Measurements from ENCODE around the gene MYL3. TPM values are rescaled to one million over a fixed set of nuclear protein-coding genes. Genes with fewer than 3 reads are reported as not detected.

Gene MYL3
- total and polyA plus RNA-seq, 2 of the 4 experiments (the other 2 are of a cell fraction), result 0.09 TPM; not detected in 1

DNA sequence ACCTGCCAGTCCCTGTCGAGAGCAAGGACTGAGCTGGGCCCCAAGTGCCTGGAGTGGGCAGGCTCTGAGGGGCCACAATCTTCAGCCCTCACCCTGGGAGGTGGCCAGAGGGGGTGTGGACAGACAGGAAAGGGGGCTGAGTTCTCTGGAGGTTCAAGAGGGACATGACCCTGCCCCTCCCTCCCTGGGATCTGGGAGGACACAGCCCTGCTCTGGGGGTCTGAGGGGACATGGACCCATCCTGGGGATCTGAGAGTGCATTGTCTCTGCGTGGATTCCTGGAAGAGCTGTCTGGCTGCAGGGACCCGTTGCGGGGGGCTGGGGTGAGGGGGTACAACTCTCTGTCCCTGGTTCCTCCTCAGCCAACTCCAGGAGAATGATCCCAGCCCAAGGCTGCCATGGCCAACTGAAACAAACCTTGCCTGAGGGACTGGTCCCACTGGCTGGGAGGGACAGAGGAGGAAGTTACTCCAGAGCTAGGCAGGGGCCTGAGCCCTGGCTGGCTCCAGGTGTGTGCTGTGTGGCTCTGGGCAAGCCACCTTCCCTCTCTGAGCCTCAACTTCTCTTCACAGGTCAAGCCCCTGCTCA is 43.3 kb upstream of the MYL3 start:
- TF ChIP-seq RCOR1 (IDR thresholded peaks at IDR 0.05; ENCODE audit: insufficient replicate concordance, low read length), result no peak
- TF ChIP-seq, protein P1, sequence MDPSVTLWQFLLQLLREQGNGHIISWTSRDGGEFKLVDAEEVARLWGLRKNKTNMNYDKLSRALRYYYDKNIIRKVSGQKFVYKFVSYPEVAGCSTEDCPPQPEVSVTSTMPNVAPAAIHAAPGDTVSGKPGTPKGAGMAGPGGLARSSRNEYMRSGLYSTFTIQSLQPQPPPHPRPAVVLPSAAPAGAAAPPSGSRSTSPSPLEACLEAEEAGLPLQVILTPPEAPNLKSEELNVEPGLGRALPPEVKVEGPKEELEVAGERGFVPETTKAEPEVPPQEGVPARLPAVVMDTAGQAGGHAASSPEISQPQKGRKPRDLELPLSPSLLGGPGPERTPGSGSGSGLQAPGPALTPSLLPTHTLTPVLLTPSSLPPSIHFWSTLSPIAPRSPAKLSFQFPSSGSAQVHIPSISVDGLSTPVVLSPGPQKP (IDR thresholded peaks at IDR 0.05; ENCODE audit: borderline replicate concordance, low read depth, low read length), result no peak
- no peak for TF ChIP-seq MAFK (IDR thresholded peaks at IDR 0.05; ENCODE audit: low read depth, low read length)
- TF ChIP-seq FOS (IDR thresholded peaks at IDR 0.05; ENCODE audit: low read depth, low read length), result no peak
- no peak for TF ChIP-seq CEBPB (IDR thresholded peaks at IDR 0.05; ENCODE audit: low read depth, low read length)
- TF ChIP-seq BHLHE40 (IDR thresholded peaks at IDR 0.05; ENCODE audit: low read depth, low read length), result no peak
- TF ChIP-seq, protein P2, sequence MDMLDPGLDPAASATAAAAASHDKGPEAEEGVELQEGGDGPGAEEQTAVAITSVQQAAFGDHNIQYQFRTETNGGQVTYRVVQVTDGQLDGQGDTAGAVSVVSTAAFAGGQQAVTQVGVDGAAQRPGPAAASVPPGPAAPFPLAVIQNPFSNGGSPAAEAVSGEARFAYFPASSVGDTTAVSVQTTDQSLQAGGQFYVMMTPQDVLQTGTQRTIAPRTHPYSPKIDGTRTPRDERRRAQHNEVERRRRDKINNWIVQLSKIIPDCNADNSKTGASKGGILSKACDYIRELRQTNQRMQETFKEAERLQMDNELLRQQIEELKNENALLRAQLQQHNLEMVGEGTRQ (IDR thresholded peaks at IDR 0.05; ENCODE audit: low read depth, low read length), result no peak
- no peak for TF ChIP-seq RAD21 (IDR thresholded peaks at IDR 0.05; ENCODE audit: low read length)
- TF ChIP-seq, protein P3, sequence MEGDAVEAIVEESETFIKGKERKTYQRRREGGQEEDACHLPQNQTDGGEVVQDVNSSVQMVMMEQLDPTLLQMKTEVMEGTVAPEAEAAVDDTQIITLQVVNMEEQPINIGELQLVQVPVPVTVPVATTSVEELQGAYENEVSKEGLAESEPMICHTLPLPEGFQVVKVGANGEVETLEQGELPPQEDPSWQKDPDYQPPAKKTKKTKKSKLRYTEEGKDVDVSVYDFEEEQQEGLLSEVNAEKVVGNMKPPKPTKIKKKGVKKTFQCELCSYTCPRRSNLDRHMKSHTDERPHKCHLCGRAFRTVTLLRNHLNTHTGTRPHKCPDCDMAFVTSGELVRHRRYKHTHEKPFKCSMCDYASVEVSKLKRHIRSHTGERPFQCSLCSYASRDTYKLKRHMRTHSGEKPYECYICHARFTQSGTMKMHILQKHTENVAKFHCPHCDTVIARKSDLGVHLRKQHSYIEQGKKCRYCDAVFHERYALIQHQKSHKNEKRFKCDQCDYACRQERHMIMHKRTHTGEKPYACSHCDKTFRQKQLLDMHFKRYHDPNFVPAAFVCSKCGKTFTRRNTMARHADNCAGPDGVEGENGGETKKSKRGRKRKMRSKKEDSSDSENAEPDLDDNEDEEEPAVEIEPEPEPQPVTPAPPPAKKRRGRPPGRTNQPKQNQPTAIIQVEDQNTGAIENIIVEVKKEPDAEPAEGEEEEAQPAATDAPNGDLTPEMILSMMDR (conservative IDR thresholded peaks at IDR 0.05; ENCODE audit: low read depth, low read length), result no peak
- no peak for TF ChIP-seq RFX5 (IDR thresholded peaks at IDR 0.05; ENCODE audit: low read depth, low read length)
- TF ChIP-seq SMC3 (IDR thresholded peaks at IDR 0.05; ENCODE audit: low read depth, low read length), result no peak
- no peak for TF ChIP-seq MAZ (IDR thresholded peaks at IDR 0.05; ENCODE audit: borderline replicate concordance, low read depth, low read length)
- TF ChIP-seq MXI1 (IDR thresholded peaks at IDR 0.05; ENCODE audit: borderline replicate concordance, low read depth, low read length), result no peak
- no peak for TF ChIP-seq POLR2A (IDR thresholded peaks at IDR 0.05; ENCODE audit: low read depth, low read length)
- no peak for TF ChIP-seq CHD1 (IDR thresholded peaks at IDR 0.05; ENCODE audit: low read depth, low read length)
- no peak for TF ChIP-seq NFE2L2 (IDR thresholded peaks at IDR 0.05; ENCODE audit: low read depth, low read length)
- Histone ChIP-seq H4K91ac (ENCODE audit: insufficient read depth, low read depth, low read length) (no peak overlapping the region), H2AFZ (replicated peaks; ENCODE audit: low read length, poor library complexity) (no peak overlapping the region), H3K9me1 (ENCODE audit: insufficient read depth, low read length) (peaks cover 4% of the 10 kb centered on the region; the same call in 1 of the 2 replicates), H3K27ac (ENCODE audit: insufficient read depth, low read length) (no peak overlapping the region), H3K79me1 (ENCODE audit: low read depth in 1 of 2, low read length in 2 of 2) (no peaks in the 10 kb centered on the region), H2BK120ac (ENCODE audit: low read depth, low read length) (no peak overlapping the region), H3K18ac (ENCODE audit: low read depth, low read length) (no peak overlapping the region), H3K14ac (replicated peaks; ENCODE audit: low read depth, low read length) (no peak overlapping the region), H2BK5ac (ENCODE audit: low read depth, low read length, poor library complexity, severe bottlenecking) (no peak overlapping the region), H3K9ac (ENCODE audit: low read depth, low read length) (no peak overlapping the region), H3K4me3 (ENCODE audit: insufficient read depth, low read depth, low read length) (no peak overlapping the region), H4K20me1 (ENCODE audit: insufficient read depth, low read length) (no peaks in the 10 kb centered on the region), H2BK15ac (ENCODE audit: low read depth, low read length) (no peak overlapping the region), H3K56ac (ENCODE audit: extremely low read depth, insufficient read depth, low read length) (no peak overlapping the region), H4K8ac (ENCODE audit: low read depth in 2 of 2, low read length in 2 of 2) (no peak overlapping the region), H3K23ac (ENCODE audit: low read depth, low read length) (no peak overlapping the region), H3K9me3 (ENCODE audit: control insufficient read depth, insufficient read depth, low read length) (no peaks in the 10 kb centered on the region), H2AK5ac (ENCODE audit: low read depth, low read length) (no peak overlapping the region), H3K4me2 (ENCODE audit: low read depth, low read length) (no peak overlapping the region), H2AK9ac (replicated peaks; ENCODE audit: low read depth, low read length, poor library complexity) (peak overlapping the region; percentile 65), H3K4me1 (ENCODE audit: control insufficient read depth, insufficient read depth, low read length) (peaks cover 4% of the 10 kb centered on the region; the same call in 1 of the 2 replicates), H2BK20ac (ENCODE audit: low read depth, low read length) (no peak overlapping the region), H4K5ac (ENCODE audit: low read depth, low read length) (no peak overlapping the region), H3K27me3 (ENCODE audit: control insufficient read depth, insufficient read depth, low read length) (peaks cover 2% of the 10 kb centered on the region; the same call in 1 of the 2 replicates), H3K36me3 (ENCODE audit: control insufficient read depth, insufficient read depth, low read length) (no peaks in the 10 kb centered on the region), H3K4ac (ENCODE audit: low read depth, low read length) (no peak overlapping the region)
- CTCF ChIA-PET, result no interaction called here
- POLR2A ChIA-PET (ENCODE audit: unreplicated experiment), result no interaction called here
- BruUV-seq (replicated peaks), result no TSS peak
- ATAC-seq (ENCODE audit: low read depth) (no peak), DNase-seq (no peak)
- no CpG with 5 or more reads among the region's 4 CpGs for WGBS, 2 experiments (ENCODE audit: extremely low coverage in 2 of 2, insufficient read length in 1 of 2)
- in situ Hi-C loops (cut with MboI; ENCODE audit: low sequenced_read_pairs) (no loop called here), dilution Hi-C loops (cut with HindIII; ENCODE audit: low sequenced_read_pairs, unreplicated experiment) (no loop called here), intact Hi-C loops (cut with micrococcal nuclease) (loop anchor here (5.0 kb wide), 1 partner anchor 419 kb away; no protein-coding TSS in a partner anchor)
